GM19395 (cell line): ENCODE data around the gene OSM.

ENCODE experiments used
- ATAC-seq: cut with Tn5 transposase; IDR thresholded peaks from one replicate; pipeline ENCODE4 v1.9.1; 2021; ENCODE audit warnings: mild to moderate bottlenecking, moderate library complexity; ENCODE audit not compliant: unreplicated experiment

OSM gene

DNA sequence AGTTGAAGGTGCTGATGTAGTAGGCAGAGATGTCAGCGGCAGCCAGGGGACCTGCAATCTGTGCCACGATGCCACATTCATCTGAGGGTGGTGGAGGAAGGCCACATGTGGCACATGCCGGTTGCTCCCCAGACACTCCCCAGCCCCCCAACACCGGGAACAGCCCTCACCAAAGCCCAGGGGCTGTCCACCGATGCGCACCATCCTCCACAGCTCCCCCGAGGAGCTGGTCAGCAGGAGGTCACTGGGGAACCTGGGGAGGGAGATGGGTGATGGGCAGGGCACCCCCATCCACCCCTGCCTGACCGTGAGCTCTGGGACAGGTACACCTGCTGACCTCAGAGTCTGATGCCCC is 19.2 kb upstream of the OSM start:
- no peak for ATAC-seq

DNA sequence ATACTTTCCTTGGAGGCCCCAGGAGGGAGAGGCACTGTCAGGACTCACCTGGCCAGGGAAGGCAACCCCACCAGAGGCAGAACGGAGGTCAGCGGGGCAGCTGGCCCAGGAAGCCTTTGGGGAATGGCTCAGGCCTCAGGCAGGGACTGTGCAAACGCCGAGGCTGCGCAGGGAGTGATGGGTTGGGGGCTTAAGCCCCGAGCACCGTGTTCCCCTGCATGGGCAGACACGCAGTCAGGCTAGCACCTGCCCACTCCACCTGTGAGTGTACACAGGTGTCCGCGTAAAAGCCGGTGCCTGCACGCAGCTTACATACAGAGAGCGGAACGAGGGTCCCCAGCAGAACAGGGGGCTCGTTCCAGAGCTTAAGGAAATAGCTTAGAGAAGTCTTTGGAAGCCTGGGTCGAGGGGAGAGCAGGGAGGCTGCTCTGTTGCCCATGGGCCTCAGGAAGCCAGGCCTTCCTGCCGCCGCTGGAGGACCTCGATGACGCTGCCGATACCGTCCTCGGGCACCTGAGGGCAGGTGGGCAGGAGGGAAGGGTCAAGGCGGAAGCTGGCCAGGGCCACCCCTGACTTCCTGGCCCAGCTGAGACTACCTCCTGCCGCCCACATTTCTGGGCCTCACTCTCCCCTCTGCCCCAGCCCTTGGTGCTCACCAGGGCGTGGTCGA is 18.7 kb upstream of the OSM start:
- ATAC-seq: no peak

DNA sequence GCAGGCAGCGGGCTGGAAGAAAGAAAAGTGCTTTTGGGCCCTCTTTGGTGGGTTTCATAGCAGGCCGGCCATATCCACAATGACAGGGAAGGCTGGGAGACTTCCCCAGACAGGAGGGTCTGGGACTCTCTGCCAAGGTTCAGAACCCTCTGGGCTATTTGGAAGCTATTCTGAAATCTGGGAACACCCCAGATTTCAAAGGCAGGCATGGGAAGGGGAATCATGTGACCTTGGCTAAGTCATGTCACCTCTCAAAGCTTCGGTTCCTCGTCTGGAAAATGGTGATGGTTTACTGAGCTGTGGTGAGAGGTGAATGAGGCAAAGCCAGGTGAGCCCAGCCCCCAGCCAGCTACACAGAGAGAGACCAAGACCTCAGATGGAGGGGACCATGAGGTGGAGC is 18.0 kb upstream of the OSM start:
- no peak for ATAC-seq

DNA sequence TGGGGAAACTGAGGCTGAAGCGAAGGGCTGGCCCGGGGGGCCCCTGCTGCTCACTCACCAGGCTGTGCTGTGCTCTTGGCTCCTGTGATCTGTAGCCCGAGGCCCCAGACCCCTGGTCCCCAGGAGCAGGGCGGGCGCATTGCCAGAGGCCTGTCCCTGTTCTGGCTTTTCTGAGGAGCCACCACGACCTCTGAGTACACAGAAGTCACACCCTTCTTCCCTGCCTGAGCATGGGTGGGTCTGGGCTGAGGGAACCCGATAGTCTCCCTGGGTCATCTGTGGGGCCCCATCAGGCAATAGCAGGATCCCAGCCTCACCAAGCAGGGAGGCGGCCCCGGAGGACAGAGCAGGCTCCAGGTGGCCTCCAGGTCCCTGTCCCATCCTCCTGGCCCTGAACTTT is 17.5 kb upstream of the OSM start:
- ATAC-seq: no peak

DNA sequence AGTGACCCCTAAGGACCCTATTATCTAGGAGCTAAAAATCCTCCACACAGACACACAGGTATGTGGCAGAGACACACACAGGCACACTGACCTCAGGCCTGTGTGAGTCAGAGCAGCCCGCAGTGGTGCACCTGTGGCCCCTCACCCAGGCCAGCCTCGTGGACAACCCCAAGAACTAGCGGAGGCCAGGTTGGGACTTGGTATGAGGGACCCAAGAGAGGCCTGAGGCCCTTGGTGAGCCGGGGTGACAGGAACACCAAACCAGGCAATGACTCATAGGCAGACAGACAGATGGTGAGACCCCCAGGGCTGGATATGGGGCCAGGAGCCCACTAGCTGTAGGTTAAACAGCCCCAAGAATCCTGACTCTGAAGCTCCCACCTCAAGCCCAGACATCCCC is 16.7 kb upstream of the OSM start:
- no peak for ATAC-seq

DNA sequence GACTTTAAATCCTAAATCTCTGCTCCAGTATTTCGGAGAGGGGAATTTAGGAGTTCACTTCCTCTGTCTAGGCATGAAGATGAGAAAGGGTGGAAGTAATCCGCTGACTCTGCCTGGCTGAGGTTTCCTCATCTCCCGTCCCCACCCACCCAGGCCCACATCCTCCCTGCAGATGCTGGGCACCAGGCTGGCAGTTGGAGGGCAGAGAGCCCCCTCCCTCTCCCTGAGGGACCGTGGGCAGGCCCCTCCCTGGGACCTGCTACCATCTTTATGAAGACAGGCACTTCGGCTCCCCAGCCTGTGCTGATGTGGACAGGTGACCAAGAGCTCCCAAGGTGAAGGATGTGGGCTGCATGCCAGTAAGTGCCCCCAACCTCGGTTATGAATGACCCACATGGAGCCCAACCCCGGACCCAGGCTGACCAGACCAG is 16.0 kb upstream of the OSM start:
- ATAC-seq: no peak

DNA sequence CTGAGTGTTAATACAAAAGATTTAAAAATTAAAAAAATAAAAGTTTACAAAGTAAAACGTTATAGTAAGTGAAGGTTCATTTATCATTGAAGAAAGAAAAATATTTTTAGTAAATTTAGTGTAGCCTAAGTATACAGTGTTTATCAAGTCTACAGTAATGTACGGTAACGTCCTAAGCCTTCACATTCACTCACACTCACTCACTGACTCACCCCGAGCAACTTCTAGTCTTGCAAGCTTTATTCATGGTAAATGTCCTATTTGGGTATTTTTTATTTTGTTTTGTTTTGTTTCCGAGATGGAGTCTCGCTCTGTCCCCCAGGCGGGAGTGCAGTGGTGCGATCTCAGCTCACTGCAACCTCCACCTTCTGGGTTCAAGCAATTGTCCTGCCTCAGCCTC is 13.9 kb upstream of the OSM start:
- ATAC-seq: no peak

DNA sequence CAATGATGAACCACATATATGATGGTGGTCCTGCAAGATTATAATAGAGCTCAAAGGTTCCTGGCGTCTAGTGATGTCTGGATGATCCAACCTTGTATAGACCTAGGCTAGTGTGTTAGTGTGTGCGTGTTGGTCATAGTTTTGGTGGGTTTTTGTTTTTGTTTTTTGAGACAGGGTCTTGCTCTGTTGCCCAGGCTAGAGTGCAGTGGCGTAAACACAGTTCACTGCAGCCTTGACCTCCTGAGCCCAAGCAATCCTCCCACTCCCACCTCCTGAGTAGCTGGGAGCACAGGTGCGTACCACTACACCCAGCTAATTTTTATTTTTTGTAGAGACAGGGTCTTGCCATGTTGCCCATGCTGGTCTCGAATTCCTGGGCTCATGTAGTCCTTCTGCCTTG is 13.3 kb upstream of the OSM start:
- ATAC-seq: no peak

DNA sequence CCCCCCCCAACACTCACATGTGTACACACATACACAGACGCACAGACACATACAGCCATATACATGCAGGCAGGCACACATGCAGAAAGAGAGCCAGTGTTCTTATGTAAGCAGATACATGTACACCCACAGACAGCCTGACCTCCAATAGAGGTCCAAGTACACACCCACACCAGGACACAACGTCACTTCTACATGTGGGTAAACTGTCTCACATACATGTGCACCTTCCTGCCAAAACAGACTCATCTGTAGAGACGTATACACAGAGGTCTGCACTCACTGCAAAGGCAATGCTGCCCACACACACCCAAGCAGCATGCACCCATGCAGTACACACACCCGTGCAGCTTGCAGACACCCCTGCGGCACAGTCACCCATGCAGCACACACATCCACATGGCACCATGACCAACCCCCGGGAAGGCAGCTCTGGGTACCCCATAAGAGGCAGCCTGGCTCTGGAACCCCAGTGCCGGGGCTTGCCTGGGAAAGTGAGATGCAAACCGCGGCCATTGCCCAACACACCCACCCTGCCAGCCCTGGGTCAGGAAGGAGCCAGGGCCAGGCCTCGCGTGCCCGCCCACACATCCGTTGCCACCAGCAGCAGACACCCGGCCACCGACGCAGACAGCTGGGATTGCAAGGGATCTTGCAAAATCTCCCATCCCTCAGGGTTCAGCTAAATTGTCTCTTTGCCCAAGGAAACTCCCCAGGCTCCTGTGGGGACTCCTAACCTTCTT is 12.6 kb upstream of the OSM start:
- ATAC-seq: no peak

DNA sequence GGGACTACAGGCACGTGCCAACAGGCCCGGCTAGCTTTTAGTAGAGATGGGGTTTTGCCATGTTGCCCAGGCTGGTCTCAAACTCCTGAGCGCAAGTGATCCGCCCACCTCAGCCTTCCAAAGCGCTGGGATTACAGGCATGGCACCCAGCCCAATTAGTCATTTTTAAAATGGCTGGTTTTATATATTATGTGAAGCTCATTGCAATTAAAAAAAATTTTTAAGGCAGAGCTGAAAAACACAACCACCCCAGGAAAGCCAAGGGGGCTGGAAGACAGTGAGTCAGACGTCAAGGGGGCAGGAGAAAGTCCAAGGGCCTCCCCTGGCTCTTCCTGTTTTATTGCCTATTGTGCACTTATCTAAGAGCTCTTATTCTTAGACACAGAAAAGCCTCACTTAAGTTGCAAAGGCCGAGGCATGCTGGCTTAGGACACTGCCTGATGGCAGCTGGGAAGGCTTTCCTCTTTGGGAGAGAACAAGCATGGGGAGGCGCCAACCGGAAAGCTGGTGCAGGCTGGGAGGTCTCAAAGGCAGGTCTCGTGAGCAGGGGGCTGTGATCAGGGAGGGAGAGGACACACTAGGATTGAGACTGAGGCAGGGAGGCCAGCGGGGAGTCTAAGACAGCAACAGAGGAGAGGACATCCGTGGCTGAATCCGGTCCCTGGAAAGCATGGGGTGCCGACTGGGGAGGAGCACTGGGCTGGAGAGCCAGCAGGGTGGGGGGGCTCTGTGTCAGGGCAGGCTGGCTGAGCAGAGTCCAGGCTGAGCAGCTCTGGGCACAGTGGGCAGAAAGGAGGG is 11.1 kb upstream of the OSM start:
- no peak for ATAC-seq

DNA sequence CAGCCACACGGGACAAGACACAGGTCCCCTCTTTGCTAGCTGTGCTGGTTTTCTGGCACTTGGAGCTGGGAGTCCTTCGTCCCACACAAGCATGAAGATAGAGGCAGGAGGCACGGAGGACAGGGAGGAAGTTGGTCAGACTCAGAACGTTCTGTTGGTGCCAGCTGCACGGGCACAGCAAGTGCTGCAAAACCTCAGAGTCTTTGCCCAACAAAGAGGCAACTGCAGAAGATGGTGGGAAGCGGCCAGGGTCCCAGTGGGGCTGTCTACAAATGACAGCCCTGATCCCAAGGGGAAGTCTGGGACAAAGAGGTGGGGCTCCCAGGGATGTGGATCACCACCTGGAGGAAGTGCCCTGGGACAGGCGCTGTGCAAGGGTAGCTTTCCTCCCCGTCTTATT is 9.4 kb upstream of the OSM start:
- ATAC-seq: no peak

DNA sequence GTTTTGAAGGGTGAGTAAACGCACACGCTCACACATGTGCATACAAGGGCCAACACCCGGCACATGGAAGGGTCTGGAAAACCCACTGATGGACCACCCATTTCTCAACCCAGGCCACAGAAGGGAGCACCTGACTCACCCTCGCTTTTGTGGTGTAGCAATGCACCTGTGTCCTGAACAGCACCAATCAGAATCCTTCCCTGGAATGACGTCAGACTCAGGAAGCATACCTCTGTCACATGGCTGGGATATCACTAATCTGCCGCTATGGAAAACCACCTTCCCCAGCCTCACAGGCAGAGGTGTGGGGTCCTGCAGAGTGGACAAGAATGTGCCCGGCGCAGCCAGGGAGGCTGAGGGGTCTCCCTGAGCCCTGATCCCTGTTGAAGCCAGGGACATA is 9.0 kb upstream of the OSM start:
- ATAC-seq: no peak

DNA sequence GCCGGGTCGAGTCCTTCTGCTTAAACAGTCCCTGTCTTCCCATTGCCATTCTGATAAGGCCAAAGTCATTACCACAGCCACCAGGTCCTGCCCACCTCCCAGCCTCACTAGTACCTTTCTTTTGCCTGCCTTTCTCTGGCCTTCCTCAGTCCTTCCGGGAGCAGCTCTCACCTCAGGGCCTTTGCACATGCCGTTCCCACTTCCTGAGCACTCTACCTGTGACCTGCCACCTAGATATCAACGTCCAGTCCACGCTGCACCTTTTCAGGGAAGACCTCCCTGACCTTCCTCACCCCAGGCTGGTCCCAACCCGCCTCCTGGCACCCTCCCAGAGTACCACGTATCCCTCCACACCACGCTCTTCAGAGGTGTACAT is 7.8 kb upstream of the OSM start:
- ATAC-seq: no peak

DNA sequence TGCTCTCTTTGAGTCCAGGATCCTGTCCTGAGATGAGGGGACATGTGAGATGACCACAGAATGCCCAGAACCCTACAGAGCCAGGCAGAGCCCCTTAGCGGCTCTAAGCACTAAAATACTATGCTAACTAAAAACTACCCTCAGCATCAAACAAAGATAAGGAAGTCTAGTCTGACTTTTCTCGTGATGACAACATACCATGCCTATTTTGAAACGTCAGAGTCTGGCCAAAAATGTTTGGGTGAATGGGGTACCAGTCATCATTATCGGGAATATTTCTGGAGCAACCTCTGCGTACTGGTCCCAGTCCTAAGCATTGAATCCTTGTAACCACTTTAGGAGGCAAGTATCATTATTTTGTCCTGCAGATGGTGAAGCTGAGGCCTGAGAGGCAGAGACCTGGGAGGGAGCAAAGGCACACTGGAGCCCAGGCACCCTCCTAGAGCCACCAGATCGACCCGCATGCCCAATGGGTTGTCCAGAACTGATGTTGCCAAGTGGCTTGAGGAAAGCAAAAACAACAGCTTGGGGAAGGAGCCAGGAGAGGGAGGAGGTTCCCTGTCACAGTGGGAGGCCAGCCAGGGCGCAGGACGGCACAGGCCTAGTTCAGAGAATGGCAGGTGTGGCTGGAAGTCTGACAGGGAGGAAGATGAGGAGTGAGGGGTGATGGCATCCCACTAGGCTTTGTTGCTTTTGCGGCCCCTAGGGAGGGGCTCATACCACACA is 7.2 kb upstream of the OSM start:
- no peak for ATAC-seq

DNA sequence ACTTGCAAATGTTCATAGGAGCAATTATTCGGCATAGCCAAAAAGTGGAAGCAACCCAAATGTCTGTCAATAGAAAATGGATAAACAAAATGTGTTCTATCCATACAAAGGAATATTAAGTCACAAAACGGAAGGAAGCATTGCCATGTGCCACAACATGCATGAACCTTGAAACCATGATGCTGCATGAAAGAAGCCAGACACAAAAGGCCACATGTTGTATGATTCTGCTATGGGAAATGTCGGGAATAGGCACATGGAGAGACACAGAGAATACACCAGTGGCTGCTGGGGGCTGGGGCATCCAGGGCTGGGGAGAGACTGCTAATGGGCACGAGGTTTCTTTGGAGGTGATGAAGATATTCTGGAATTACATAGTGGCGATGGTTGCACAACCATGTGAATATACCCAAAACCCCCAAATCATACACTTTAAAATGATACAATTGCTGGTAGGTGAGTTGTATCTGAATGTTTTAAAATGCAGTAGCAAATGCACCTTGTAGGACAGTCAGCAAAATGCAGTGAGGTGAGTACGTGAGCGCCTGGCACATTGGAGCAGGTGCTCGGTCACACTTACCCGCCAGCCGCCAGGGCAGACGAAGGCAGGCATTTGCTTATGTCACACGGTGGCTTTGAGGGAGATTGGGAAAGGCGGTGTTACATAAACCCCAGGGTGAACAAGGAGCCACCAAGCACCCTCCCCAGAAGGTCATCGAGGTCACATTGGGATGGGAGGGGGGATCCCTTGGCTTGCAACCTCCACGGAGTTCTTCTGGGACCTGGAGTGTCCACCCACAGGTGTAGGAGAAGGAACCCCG is 6.3 kb upstream of the OSM start:
- ATAC-seq: no peak

DNA sequence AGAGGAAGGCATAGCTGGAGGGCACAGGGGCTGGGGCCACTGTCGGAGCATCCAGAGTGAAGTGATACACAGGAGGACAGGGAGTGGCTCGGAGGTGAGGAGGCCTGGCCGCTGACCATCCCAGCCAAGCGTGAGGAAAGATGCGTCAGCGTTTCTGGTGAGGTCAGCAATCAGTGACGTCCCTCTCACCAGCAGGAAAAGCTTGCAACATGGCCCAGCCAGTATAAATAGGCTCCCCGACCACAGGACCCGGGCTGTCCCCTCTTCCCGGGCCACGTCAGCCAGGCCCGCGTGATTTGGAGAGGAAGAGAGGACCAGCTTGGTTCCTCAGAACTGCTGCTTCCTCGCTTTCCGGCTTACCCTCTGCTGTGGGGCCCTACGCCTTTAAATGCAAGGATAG is 4.2 kb upstream of the OSM start:
- no peak for ATAC-seq

DNA sequence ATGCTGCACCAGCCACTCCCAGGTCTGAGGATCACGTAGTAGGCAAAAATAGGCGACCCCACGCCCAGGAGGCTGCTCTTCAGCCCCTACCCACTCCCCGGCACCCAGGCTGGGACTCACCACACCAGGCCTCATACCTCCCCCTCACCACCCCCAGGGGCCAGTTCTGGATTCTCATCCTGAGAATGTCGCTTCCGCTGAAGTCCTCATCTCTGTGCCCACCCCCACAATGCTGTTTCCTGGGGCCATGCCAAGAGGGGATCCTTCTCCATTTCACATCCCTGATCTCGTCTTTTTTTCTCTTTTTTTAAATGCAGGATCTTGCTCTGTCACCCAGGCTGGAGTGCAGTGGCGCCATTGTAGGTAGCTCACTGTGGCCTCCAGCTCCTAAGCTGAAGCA is 1.7 kb upstream of the OSM start:
- ATAC-seq: no peak

DNA sequence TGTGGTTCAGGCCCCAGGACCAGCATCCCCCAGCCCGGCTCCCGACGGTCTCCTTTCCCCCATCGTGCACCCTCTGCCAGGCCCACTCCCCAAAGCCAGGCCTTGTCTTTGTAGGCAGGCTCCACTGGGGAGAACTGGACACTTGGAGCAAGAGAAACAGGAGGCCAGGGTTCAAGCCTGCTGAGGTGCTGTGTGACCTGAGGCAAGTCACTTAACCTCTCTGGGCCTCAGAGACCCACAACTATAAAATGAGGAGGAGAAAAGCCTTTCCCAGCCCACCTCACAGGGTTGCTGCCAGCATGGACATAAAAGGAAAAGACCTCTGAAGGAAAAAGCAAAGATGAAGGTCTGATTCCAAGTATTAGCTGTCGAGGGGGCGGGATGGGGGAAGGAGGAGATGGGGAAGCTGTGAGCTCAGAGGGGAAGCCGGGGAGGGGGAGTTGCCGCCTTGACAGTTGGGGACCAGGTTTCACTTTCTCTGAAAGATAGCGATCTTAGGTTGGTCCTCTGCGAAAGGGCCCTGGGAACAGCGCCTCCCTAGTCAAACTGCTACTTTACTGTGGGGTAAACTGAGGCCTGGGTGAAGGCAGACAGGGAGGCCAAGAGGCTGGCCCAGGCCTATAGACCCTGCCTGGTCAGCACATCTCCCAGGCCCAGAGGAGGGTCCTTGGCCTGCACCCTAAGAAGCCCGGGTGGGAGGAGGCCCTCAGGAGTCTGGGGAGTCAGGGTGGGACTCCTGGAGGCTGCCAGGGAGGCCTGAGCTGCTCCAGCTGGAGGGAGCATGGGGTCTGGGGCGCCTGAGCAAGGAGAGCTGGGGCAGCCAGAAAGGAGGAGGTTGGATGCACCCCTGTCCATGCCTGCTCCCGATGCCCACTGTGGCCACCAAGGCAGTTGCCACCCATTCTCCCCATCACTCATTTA is 991 bp upstream of the OSM start:
- ATAC-seq: no peak

DNA sequence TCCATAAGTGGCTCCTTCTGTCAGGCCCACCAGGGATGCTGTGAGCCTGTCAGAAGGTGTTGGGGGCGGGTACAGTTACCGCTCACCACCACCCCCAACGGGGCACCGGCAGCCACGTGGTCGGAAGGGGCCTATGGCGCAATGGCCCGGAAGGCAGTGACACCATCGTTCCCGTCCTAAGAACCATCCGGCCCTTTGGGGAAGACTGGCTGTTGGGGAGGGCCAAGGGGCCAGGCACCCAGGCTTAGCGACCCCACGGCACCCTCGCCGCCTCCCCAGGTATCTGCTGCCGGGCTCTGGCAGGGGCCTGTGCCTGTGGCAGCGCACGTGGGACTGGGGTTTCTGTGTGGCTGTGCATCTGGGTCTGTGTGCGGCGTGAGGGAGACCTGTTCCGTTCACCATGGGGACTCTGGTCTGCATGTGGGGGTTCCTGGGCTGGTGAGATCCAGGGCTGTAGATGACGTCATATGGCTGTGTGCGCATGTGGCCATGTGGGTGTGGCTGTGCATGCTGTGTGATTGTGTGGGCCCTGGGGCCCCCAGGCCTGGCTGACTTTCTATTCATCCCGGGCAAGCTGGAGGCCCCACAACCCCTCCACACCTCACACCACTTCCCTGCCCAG is 717 bp downstream of the OSM start:
- peak; percentile 70 for ATAC-seq
